GM11168 (cell line): ENCODE results near the gene MAP1B.

Experiments
- in situ Hi-C: fragments of 300-500 bp; cut with MboI; formaldehyde crosslinking; loops from one replicate; pipeline ENCODE4 v1.12.0; 2022; ENCODE audit warnings: low sequenced_read_pairs; ENCODE audit not compliant: unreplicated experiment

Gene MAP1B

DNA sequence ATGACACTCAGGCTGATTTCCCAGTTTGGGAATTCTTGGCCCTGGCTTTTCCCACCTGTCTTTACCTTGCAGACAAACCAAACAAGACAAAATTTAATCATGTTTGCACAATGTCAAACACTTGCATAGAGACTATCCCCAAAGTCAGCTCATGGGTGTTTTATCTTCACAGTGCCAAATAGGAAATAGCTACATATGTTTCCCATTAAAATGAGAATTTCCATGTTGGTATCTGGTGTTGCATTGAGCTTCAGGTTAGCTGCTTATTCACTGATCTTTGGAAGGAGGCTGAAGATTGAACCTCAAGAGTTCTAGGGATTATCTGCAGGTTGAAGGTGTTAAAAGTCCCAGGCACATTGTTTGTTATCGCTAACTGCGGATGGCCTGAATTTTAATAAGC, 19.5 kb downstream of the MAP1B start:
- in situ Hi-C loops, result no loop called here

DNA sequence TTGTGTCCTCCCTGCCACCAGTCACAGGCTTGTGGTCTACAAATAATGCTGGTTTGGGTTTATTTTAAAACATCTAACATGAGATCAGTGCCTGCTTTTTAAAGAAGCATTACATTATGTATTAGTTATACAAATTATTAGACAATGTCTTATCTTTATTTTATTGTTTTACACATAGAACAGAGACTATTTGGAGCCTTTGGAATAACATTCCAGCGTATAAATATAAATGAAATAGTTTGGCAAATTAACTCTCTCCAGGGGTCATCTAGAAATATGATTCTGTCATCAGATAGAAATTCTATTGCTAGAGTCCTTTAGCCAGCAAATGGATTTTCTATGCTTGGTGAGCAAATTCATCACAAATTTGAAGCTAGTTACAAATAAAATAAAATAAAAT, 22.4 kb downstream of the MAP1B start:
- in situ Hi-C loops, result loop anchor here (10.0 kb wide), 1 partner anchor 185 kb away; no protein-coding TSS in a partner anchor

DNA sequence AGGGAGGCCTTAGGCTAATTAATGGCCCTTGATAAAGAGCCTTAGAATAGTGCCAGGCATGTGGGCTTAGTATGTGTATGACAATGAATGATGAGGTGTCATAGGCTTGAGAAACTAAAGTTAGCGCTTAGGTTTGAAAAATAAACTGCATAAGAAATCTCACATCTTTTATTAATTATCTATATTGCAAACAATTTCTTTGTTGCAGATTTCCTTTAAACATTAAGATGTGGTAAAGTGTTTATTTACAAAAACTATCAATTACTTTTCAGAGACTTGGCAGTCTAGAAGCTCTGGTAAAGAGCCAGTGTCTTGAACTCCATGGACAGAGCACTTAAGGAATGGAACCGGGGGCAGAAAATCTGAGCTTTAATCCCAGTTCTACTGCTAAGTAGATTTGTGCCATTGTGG, 23.1 kb downstream of the MAP1B start:
- in situ Hi-C loops, result loop anchor here (10.0 kb wide), 1 partner anchor 184 kb away; no protein-coding TSS in a partner anchor

DNA sequence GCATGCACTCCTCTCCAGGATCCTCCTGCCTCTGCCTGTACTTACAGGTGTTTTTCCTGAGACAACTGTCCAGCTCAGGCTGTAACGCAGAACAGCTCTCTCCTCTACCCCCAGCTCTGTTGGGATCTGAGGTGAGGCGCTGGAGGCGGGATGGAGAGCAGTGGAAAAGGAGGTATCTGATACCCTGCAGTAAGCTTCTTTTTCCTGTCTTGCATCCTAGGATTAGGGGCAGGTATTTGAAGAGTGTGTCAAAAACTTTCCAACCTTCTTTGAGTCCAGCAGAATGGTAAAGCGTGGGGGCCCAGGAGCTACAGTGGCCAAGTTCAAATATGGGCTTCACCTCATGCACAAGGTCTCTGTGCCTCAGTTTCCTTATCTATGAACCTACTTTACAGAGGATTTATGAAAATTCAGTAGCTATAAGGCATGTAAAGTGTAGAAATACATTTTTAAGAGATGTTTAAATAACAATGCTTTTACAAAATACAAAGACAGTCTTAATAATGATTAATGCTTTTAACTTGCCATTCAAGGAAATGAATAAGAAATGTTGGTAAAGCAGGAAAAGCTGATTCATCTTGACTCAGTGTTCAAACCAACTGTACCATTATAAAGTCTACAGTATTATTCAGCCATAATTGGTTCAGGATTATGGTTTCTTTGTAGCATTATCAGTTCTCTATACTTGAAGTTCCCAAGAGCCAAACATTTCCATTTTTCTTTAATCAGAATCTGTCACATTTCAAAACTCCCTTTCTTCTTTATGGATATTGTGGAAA, 26.1 kb downstream of the MAP1B start:
- in situ Hi-C loops, result loop anchor here (10.0 kb wide), 1 partner anchor 181 kb away; no protein-coding TSS in a partner anchor

DNA sequence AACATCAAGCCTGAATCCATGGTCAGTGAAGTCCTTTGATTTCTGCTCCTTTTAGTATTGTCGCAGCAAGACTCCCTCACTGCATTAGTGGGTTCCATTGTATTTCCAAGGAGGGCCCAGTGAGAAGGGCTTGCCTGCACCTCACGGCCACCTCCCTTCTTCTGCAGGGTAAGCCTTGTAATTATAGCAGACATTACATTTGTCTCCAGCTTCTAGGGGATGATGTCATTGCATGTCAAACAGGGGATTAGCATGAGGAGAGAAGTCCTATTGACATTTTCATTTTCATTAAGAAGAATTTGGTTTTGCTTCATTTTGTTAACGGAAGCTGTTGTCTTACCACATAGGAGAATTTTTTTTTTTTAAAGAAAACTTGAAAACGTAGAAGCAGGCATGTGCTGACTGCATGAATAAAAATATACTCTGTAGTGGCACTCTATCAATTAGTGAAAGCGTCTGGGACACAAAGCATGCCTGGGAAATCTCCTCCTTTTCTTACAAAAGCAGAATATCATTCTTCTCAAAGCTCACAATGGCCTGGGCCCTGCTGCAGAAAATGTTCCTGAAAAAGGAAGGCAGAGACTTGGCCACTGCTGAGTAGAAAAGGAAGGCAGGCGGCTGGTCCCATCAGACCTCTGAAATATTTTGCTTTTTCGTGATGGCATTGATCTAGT, 27.1 kb downstream of the MAP1B start:
- in situ Hi-C loops, result loop anchor here (10.0 kb wide), 1 partner anchor 180 kb away; no protein-coding TSS in a partner anchor

DNA sequence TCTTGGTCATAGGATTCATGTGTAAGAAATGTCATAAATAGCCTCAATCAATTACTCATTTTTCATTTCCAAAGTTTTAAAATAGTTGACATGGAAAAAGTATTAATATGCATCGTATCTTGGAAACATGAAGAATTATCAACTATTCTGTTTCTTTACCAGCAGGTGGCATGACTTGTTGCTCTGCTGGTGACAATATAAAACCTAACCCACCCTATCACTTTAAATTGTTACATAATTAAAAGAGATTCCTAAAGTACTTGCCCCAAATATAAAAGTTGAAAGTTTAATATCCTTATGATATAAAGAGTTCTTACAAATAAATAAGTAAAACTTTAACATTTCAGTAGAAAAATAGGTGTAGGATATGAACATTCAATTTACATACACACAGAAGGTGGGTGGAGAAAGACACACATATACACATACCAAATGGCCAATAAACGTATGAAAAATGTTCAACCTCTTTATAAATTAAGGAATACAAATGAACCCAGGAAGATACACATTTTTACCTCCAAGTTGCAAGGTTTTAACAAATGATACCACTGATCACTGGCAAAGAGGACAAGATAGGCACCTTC, 30.6 kb downstream of the MAP1B start:
- in situ Hi-C loops, result loop anchor here (10.0 kb wide), 1 partner anchor 177 kb away; no protein-coding TSS in a partner anchor

DNA sequence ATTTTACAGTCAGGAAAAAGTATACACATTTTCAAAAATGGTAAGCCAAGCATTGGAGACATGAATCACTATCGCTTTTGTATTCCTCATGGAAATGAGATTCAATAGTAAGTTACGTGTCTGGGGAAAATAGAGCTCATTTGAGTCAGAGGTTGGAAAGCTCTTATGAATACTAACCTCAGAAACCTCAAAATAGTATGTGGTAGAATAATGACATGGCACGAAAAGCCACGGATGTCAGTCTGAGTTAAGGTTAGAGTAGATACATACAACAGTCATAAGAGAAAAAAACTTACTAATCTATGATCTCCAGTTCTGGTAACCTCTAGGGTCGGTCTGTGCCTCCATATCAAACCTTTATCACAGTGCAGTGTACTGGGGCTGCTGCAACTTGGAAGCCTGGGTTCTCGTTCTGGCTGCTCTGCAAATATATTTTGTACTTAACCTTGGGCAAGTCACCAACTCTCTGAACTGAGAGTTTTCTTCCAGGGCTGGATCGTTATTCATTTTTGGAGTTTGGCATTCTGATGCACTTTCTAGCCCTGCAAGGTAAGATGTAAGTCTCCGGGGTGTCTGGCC, 31.8 kb downstream of the MAP1B start:
- in situ Hi-C loops, result loop anchor here (10.0 kb wide), 1 partner anchor 176 kb away; no protein-coding TSS in a partner anchor

DNA sequence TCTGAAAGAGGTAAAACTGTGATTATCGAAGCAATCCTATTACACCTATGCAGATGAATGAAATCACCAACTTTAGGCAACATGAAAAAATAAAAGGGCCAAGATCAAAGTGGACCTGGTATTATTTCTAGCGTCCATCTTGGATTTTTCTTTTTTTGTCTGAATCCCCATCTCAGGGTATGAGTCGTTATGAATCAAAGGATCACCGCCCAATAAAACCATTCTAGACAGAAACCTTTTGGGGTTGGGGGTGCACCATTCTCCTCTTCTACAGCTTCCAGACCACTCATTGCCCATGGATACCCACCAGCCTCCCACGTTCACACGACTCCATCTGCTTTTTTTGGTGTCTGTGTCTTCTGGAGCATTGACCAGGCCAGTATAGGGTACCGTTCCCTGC, 33.4 kb downstream of the MAP1B start:
- in situ Hi-C loops, result no loop called here

DNA sequence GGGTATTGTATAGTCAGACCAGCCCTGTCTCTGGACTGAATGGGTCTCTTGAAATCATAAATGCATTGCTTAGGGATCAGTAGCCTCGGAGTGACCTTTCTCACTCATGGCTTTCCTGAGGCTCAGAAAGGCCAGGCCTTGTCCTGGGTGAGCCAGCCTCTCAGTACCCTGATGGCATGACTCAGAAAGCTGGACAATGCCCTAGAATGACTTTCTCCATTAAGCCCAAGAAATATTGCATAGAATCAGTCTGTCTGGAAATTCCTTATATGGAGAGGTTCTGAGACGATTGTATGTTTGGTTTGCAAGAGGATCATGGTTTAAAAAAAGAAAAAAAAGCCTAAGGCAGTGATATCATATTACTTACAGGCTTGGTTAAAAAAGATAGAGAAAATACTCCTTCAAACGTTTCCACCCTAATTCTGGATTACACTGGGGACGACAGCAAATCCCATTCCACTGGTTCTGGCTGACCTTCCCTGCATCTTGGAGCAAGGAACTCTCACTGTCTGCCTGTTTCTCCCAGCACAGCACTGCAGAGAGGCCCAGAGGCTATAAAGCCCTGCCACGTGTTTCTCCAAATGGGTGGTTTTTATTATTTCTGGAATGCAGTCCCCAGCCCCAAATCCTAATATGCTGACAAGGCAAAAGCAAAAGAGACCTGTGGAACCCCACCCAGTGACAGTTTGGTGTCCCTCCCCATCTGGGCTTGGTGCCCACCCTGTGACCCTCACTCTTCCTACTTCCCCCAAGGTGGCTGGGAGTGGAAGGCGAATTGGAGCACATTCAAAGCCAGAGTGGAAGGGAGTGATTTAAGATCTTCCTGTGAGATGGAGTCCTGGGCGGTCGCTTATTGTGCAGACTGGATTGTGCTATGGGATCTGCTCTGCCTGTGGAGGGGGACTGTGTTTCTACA, 34.4 kb downstream of the MAP1B start:
- in situ Hi-C loops, result no loop called here

DNA sequence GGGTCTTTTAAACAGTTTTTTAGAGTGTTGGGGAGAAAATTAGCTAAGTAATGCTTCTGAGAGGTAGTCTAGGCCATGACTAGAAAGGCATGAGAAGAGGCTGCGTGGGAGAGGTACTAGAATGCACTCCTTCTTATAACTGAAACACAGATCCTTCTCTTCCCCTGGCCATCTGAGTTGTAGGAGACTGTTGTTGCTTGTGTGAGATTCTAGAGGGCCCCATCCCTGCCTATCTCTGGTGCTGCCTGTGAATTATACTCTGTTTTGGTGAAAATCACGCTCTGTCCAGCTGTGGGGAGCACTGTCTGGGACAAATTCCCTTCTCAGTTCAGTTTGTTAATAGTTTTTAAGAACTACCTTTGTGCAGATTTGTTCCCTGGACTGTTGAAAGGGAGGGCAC, 37.5 kb downstream of the MAP1B start:
- in situ Hi-C loops, result no loop called here

DNA sequence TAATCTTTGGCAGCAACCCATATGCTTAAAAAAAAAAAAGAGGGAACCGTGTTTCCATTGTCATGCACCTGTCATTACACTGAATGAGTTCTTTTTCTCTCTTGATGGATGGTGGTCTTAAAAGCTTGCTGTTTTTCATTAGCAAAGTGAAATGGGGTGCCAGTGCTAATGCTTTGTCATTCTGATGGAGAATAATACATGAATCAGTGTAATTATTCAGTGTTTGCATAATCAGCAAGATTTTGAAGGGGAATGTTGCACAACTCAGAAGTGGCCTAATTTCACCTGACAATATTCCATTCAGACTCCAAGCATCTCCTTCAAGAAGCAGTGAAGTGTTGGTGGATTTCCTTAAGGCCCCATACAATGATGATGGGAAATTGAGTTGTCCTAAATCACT, 38.1 kb downstream of the MAP1B start:
- in situ Hi-C loops, result no loop called here

DNA sequence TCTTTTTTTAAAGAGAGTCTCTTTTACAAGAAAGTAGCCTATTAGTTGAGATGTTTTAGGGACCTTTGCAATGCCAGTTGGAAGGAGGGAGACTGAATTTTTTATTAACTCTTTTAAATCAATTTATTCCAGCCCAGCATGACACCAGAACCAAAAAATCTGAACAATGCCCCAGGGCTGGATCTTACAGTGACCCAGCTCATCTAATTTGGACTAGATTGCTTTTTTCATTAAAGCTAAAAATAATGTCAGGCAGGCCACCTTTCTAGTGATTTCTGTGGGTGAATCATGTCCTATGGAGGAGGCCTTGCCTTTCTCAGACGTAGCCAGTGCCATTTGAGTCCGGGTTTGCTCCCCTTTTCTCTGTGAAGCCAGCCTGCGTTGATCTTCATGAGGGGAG, 38.8 kb downstream of the MAP1B start:
- in situ Hi-C loops, result no loop called here

DNA sequence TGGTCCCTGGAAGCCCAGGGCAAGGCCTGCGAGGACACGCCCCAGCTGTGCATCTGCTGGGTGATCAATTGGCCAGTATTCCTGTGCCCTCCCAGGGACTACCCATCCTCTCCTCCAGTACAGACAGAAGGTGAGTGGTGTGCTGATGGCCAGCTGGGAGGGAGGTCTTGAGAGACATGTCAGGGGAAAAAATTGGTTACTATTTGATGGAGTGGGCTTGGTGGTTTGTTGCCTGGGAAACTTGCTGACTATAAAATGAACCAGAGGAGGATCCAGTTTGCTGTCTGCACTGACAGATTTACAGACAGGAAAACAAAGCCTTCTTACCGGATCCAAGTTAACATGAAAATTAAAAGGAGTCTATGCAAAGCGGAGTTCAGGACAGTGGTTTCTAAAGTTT, 40.3 kb downstream of the MAP1B start:
- in situ Hi-C loops, result no loop called here

DNA sequence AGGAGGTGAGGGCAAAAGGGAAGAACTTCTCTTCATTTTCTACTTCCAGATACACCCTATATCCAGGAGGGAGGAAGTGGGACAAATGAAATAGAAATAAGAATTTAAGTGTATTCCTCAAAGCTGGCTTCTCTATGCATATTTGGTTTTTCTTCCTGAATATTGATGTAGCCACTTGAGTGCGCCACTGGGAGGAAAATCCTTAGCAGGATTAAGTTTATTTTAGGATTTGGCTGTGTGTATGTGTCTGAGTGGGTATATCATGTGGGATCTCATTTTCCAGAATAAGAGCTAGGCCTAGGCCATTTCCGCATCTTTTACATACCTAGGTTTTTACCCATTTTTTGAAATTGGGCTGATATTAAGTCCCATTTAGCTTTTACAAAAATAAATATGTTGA, 42.5 kb downstream of the MAP1B start:
- in situ Hi-C loops, result no loop called here

DNA sequence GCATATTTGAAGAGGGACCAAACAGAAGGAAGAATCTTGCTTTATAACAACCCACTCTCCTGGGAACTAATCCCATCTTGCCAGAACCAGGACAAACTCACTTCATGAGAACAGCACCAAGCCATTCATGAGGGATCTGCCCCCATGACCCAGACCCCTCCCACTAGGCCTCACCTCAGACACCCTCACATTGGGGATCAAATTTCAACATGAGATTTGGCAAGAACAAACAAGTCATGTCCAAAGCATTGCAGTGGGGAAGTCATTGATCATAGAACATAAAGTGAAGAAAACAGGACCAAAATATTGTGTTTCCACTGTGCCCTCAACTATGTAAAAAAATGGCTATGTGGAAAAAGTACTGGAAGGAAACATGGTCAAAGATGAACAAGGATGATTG, 43.9 kb downstream of the MAP1B start:
- in situ Hi-C loops, result no loop called here

DNA sequence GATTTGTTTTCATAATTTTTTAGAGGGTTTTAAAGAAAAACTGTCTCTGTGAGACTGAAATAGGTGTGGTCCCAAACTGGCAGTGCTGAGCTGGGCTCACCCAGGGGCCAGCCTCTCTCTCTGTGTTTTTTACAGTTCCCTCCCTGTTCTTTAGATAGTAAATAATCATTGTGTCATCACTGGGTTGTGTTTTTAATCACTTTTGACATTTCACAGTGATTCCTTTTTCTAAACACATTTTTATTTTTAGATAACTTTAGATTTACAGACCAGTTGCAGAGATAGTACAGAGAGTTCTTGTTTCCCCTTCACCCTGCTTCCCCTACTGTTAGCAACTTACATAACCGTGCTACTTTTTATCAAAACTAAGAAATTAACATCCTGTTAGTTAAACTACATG, 44.4 kb downstream of the MAP1B start:
- in situ Hi-C loops, result no loop called here

DNA sequence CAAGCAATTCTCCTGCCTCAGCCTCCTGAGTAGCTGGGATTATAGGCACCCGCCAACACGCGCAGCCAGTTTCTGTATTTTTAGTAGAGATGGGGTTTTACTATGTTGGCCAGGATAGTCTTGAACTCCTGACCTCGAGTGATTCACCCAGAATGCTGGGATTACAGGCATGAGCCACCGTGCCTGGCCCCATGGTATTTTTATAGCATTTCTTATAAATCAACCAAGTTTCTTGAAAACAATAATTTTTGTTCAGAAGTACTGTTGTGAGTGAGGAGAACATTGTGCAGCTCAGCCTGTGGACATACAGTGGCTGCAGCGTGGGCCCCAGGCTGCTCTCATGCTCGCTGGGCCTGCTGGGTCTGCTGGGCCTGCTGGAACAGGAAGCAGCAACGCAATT, 45.3 kb downstream of the MAP1B start:
- in situ Hi-C loops, result no loop called here

DNA sequence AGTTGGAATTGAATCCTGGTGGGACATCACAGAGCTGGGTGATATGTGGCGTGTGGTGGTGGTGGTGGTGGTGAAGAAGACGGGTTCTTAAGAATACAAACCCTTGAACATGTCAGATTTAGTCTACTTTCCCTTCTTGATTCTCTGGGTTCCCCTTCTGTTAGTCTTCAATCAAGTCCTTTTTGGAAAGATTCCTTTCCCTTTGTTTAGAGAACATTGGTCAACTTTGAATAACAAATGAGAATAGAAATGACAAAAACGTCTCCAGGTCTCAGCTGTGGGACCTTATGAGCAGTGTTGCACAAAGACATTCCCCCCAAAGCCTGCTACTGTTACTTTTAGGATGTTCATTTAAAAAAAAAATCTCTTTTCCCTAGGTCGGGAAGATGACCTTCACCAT, 46.3 kb downstream of the MAP1B start:
- in situ Hi-C loops, result no loop called here

DNA sequence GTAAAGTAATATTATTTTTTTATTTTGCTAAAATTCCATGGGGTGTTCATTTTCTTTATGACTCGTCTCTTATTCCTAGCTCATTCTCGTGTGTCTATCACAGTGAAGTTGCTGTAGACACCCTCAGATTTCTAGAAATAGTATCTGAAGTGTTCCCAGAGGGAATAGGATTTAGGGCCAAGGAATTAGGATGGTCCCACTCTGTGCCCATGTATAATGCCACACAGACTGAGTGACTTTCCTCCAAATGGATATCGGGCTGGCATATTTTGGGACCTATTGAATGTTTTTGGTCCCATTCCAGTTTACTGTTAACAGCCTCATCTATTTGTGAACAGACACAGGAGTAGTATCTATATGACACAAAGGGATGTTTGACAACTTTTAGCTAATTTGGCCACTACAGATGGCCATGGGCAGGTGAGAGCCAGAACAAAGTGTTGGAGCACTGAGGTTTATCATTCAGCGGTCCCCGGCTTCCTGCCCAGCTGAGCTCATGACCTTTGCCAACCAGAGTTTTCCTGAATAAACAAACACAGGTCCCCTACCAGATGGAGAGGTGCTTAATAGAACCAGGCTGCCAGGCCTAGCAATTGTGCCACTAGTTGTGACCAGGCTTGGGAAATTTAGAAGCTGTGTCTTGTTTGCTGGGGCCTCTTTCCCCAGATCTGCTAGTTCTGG, 46.9 kb downstream of the MAP1B start:
- in situ Hi-C loops, result no loop called here
